HepG2 (cell line): ENCODE data around the gene VEGFB. TPM values are rescaled to one million over a fixed set of nuclear protein-coding genes. Genes with fewer than 3 reads are reported as not detected.

Experiments used
- ATAC-seq: fragments of 200-7000 bp; cut with Tn5 transposase; 3 replicates; pipeline ENCODE4 v1.9.1; 2020; ENCODE audit warnings: mild to moderate bottlenecking, moderate library complexity
- BruUV-seq: library from RNA; stranded (reverse); fragments of 400-500 nt; replicated peaks from 2 replicates; lab custom pipeline; 2021; lab: Mats Ljungman, UMichigan
- CTCF ChIA-PET: fragments of 300-600 bp; formaldehyde crosslinking; extraction: SDS; loops from one replicate; lab custom pipeline; 2021; ENCODE audit warnings: low total read pairs, inconsistent platforms, low intra/inter-chr PET ratio; lab: Yijun Ruan, JAX
- POLR2A ChIA-PET: fragments of 350-600 bp; sonication (Branson Sonifier 250); formaldehyde crosslinking; loops from one replicate; lab custom pipeline; 2020; ENCODE audit warnings: antibody characterized with exemption, inconsistent platforms; lab: Yijun Ruan, JAX
- DNase-seq: peaks from one replicate; pipeline ENCODE4 v3.0.0-alpha.2; 2015; ENCODE audit warnings: low spot score
- FAIRE-seq: peaks from 3 replicates; lab custom pipeline; 2011; peaks lifted over from hg19 to GRCh38; lab: Jason Lieb, UNC
- H2AFZ ChIP-seq: one replicate; pipeline ENCODE4 v1.6.1; 2011; ENCODE audit warnings: low read length, inconsistent platforms
- H3K27ac ChIP-seq: fragments of 300-600 bp; 3 replicates; pipeline ENCODE4 v1.8.0; 2011; ENCODE audit warnings: mixed run types, mild to moderate bottlenecking, mixed read lengths, low read length, inconsistent platforms; ENCODE audit not compliant: insufficient read depth; ENCODE audit errors: extremely low read length
- H3K27me3 ChIP-seq, 2 experiments: fragments of 200-600 bp in 1 of 2; 2 replicates in 1 of 2; 3 replicates in 1 of 2; pipeline versions ENCODE4 v1.6.0 to v1.8.0; 2011; ENCODE audit warnings: low read length in 2 of 2, mild to moderate bottlenecking in 2 of 2, moderate library complexity in 2 of 2, inconsistent platforms in 1 of 2; ENCODE audit not compliant: insufficient read depth in 2 of 2, control insufficient read depth in 1 of 2
- H3K36me3 ChIP-seq, 2 experiments: fragments of 200-600 bp in 1 of 2; replicated peaks in 1 of 2; 2 replicates in 1 of 2; 3 replicates in 1 of 2; pipeline versions ENCODE4 v1.5.1 to v1.8.0; 2011; ENCODE audit warnings: low read length in 2 of 2, inconsistent platforms in 1 of 2; ENCODE audit not compliant: insufficient read depth in 2 of 2, control insufficient read depth in 1 of 2
- H3K4me1 ChIP-seq: 2 replicates; pipeline ENCODE4 v1.5.1; 2012; ENCODE audit warnings: low read length, inconsistent platforms; ENCODE audit not compliant: insufficient read depth
- H3K4me2 ChIP-seq: 2 replicates; pipeline ENCODE4 v1.6.0; 2011; ENCODE audit warnings: low read depth, low read length, inconsistent platforms
- H3K4me3 ChIP-seq, 3 experiments: fragments of 200-600 bp in 1 of 3; sonication (generic), shearing (Covaris generic) in 1 of 3; replicated peaks in 1 of 3; 2 replicates each; pipeline ENCODE4 v1.5.1; 2011 to 2016; ENCODE audit warnings: low read length in 3 of 3, inconsistent platforms in 2 of 3, low read depth in 2 of 3, mild to moderate bottlenecking in 2 of 3, control low read depth in 1 of 3, mixed read lengths in 1 of 3; ENCODE audit not compliant: insufficient read depth in 1 of 3
- H3K79me2 ChIP-seq: one replicate; pipeline ENCODE4 v1.6.1; 2011; ENCODE audit warnings: low read length, inconsistent platforms; ENCODE audit not compliant: insufficient read depth
- H3K9ac ChIP-seq: 2 replicates; pipeline ENCODE4 v1.6.0; 2011; ENCODE audit warnings: mild to moderate bottlenecking, low read depth, low read length, inconsistent platforms; ENCODE audit not compliant: insufficient read depth
- H3K9me3 ChIP-seq: 2 replicates; pipeline ENCODE4 v1.5.1; 2012; ENCODE audit warnings: mild to moderate bottlenecking, low read length
- H4K20me1 ChIP-seq: 2 replicates; pipeline ENCODE4 v1.6.0; 2011; ENCODE audit warnings: inconsistent platforms, mild to moderate bottlenecking, low read length, moderate library complexity; ENCODE audit not compliant: insufficient read depth
- AGO2 ChIP-seq: fragments of 200-400 bp; formaldehyde crosslinking; optimal IDR thresholded peaks from 2 replicates; pipeline ENCODE3; 2017; ENCODE audit warnings: mild to moderate bottlenecking, low read depth, low read length, moderate library complexity
- ATF7-NPFF ChIP-seq: sonication (generic); formaldehyde crosslinking; IDR thresholded peaks from 2 replicates; pipeline ENCODE4 v1.8.1; 2023; ENCODE audit warnings: mild to moderate bottlenecking, low read depth, missing genetic modification reagents, moderate library complexity
- ZSCAN25 ChIP-seq: sonication (generic); formaldehyde crosslinking; IDR thresholded peaks from 2 replicates; pipeline ENCODE4 v1.8.0; 2022; ENCODE audit warnings: mild to moderate bottlenecking, missing genetic modification reagents
- WGBS: methylation state at CpG from one replicate; pipeline ENCODE4 v1.1.6; 2017; ENCODE audit warnings: low lambda C conversion rate; 5-methylcytosine and 5-hydroxymethylcytosine counted together
- in situ Hi-C: cut with HindIII; loops from 2 replicates; pipeline ENCODE4 v1.10.0; 2017; ENCODE audit warnings: low pct_unique_long_range_greater_than_20kb; ENCODE audit not compliant: extremely low pct_ligation_motif_present
- intact Hi-C: fragments of 100-400 bp; cut with micrococcal nuclease; formaldehyde crosslinking; loops from one replicate; pipeline ENCODE4 v1.10.0; 2022; ENCODE audit not compliant: unreplicated experiment
- polyA plus RNA-seq, 8 experiments: library from polyadenylated mRNA; depleted of rRNA in 3 of 8; stranded (reverse) in 7 of 8; unstranded in 1 of 8; fragments of >200 nt; fragmentation: Illumina TruSeq in 4 of 8; extraction: Trizol in 4 of 8; gene quantifications; 2 replicates each; pipeline versions ENCODE4 v1.2.1 to v1.2.3, GENCODE V29; 2011 to 2016; ENCODE audit warnings: low read depth in 4 of 8, missing spikeins in 1 of 8, mixed read lengths in 1 of 8; ENCODE audit not compliant: insufficient read depth in 1 of 8
- total RNA-seq, 5 experiments: library from RNA; depleted of rRNA; stranded (reverse); fragments of >200 nt; fragmentation: Illumina TruSeq; extraction: Trizol; gene quantifications; 2 replicates each; pipeline ENCODE4 v1.2.3, GENCODE V29; 2016; ENCODE audit warnings: low read depth in 1 of 5
- TF ChIP-seq, protein P1 (sequence below), 2 experiments: IDR thresholded peaks; 2 replicates each; pipeline ENCODE4 v1.6.1; 2011 to 2012; ENCODE audit warnings: low read length in 2 of 2, borderline replicate concordance in 1 of 2, low read depth in 1 of 2, mild to moderate bottlenecking in 1 of 2, moderate library complexity in 1 of 2
- TF ChIP-seq, protein P2 (sequence below): sonication (generic); formaldehyde crosslinking; conservative IDR thresholded peaks from 2 replicates; pipeline ENCODE4 v1.4.0; 2020; ENCODE audit warnings: mild to moderate bottlenecking, missing genetic modification reagents, moderate library complexity

The VEGFB gene
- total and polyA plus RNA-seq, 2 of the 13 experiments (the other 11 are each of a cell fraction or from before 2014, with no cell fraction given), result 9.0 to 11.3 TPM

DNA sequence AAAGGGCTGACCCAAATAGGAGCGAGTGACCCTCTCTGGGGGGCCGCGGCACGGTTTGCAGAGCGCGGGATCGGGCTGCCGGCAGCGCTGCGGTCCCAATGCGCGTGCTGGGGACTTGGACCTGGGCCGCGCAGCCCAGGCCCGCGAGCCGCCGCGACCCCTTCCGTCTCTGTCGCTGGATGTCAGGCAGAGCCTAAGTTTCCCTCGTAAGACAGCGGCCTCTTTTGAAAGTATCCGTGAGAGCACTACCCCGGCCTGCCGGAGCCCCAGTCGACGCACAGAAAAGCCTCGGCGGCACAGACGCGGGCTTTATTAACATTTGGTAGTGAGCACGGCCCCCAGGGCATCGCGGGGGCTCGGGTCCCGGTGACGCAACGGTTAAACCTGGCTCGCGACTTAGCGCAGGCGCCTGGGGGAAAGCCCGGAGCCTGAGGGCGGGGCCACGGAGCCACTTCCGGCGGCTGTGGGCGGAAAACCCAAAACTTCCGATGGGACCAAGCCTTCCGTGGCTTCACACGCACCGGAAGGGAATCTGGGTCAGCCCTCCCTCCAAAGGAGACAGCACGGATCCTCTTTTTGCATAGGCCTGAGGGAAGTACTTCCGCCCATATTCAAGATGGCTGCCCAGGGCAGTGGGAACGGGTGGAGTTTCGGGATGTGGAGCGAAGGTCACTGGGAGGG lies 35.3 kb downstream of the VEGFB start (continued):
- TF ChIP-seq, protein P1, sequence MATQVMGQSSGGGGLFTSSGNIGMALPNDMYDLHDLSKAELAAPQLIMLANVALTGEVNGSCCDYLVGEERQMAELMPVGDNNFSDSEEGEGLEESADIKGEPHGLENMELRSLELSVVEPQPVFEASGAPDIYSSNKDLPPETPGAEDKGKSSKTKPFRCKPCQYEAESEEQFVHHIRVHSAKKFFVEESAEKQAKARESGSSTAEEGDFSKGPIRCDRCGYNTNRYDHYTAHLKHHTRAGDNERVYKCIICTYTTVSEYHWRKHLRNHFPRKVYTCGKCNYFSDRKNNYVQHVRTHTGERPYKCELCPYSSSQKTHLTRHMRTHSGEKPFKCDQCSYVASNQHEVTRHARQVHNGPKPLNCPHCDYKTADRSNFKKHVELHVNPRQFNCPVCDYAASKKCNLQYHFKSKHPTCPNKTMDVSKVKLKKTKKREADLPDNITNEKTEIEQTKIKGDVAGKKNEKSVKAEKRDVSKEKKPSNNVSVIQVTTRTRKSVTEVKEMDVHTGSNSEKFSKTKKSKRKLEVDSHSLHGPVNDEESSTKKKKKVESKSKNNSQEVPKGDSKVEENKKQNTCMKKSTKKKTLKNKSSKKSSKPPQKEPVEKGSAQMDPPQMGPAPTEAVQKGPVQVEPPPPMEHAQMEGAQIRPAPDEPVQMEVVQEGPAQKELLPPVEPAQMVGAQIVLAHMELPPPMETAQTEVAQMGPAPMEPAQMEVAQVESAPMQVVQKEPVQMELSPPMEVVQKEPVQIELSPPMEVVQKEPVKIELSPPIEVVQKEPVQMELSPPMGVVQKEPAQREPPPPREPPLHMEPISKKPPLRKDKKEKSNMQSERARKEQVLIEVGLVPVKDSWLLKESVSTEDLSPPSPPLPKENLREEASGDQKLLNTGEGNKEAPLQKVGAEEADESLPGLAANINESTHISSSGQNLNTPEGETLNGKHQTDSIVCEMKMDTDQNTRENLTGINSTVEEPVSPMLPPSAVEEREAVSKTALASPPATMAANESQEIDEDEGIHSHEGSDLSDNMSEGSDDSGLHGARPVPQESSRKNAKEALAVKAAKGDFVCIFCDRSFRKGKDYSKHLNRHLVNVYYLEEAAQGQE (IDR thresholded peaks at IDR 0.05; ENCODE audit: borderline replicate concordance in 1 of 2, low read depth in 1 of 2, low read length in 2 of 2), result no peak
- peak; percentile 42; the same call in 1 of the 2 replicates for TF ChIP-seq ATF7-NPFF
- TF ChIP-seq, all 625 proteins: peak for 225

DNA sequence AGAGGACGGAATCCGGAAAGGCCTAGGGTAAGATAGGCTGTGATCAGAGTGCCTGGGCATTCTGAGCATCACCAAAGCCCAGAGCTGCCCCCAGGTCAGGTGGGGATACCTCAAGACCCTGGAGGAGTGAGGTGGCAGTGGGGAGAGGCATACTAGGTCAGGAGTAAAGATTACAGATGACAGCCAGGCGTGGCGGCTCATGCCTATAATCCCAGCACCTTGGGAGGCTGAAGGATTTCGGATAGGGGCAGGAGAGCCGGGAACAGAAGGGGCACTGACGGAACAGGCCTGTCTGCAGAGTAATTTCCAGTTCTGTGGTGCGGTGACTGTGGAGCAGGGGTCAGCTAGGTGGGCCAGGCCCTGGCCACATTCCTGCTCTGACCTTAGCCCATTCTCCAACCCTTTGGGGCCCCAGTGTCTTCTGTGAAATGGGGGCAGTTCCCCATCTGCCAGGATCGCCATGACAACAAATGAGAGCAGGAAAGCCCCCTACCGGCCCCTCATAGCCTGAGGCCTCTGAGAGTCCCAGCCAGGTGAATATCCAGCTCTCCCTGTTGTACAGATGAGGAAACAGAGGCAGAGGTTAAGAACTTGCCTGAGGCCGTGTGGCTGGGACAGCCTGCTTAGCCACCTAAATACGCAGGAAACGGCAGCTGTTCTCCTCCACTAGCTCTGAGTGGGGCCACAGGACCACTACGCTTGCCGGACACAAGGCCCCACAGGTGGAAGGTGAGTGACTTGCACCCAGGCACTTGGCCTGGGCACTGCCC lies 40.8 kb downstream of the VEGFB start:
- no peaks in the 10 kb centered on the region for H3K27me3 ChIP-seq
- POLR2A ChIA-PET, result interaction anchor here (0.6 to 1.1 kb wide), 3 partner anchors 29 to 91 kb away, joined by 3 to 6 read pairs (median 3); partner anchors contain the start of gene FKBP2
- H3K27ac ChIP-seq, result no peak overlapping the region
- no TSS peak for BruUV-seq
- no peaks in the 10 kb centered on the region for H4K20me1 ChIP-seq
- FAIRE-seq (no peak), DNase-seq (no peak), ATAC-seq (no peak)
- no peak overlapping the region for H3K4me2 ChIP-seq
- CTCF ChIA-PET, result no interaction called here
- peaks cover 23% of the 10 kb centered on the region for H3K4me1 ChIP-seq
- TF ChIP-seq AGO2 (peak; percentile 41), ZSCAN25 (CRISPR knock-in tag) (no peak)
- TF ChIP-seq, protein P2, sequence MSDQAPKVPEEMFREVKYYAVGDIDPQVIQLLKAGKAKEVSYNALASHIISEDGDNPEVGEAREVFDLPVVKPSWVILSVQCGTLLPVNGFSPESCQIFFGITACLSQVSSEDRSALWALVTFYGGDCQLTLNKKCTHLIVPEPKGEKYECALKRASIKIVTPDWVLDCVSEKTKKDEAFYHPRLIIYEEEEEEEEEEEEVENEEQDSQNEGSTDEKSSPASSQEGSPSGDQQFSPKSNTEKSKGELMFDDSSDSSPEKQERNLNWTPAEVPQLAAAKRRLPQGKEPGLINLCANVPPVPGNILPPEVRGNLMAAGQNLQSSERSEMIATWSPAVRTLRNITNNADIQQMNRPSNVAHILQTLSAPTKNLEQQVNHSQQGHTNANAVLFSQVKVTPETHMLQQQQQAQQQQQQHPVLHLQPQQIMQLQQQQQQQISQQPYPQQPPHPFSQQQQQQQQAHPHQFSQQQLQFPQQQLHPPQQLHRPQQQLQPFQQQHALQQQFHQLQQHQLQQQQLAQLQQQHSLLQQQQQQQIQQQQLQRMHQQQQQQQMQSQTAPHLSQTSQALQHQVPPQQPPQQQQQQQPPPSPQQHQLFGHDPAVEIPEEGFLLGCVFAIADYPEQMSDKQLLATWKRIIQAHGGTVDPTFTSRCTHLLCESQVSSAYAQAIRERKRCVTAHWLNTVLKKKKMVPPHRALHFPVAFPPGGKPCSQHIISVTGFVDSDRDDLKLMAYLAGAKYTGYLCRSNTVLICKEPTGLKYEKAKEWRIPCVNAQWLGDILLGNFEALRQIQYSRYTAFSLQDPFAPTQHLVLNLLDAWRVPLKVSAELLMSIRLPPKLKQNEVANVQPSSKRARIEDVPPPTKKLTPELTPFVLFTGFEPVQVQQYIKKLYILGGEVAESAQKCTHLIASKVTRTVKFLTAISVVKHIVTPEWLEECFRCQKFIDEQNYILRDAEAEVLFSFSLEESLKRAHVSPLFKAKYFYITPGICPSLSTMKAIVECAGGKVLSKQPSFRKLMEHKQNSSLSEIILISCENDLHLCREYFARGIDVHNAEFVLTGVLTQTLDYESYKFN, result no peak
- no peak overlapping the region for H3K9ac ChIP-seq
- no peaks in the 10 kb centered on the region for H3K9me3 ChIP-seq
- no peak overlapping the region for H3K4me3 ChIP-seq
- WGBS, result 95% methylated on average over 8 of the region's 15 CpGs
- intact Hi-C loops, result no loop called here
- peaks cover 9% of the 10 kb centered on the region for H3K79me2 ChIP-seq
- H3K36me3 ChIP-seq, result peaks cover 2 to 7% of the 10 kb centered on the region in 2 experiments; a peak in 1 of 5 replicates
- no peak overlapping the region for H2AFZ ChIP-seq
- in situ Hi-C loops, result no loop called here
